ENCODE measurements around the gene ALDH2. TPM values are rescaled to one million over a fixed set of nuclear protein-coding genes. Genes with fewer than 3 reads are reported as not detected.

The ALDH2 gene
- polyA plus RNA-seq, 1 donor (not counting 4 experiments of a cell fraction or from before 2014, with no cell fraction given): 33.8 TPM

DNA sequence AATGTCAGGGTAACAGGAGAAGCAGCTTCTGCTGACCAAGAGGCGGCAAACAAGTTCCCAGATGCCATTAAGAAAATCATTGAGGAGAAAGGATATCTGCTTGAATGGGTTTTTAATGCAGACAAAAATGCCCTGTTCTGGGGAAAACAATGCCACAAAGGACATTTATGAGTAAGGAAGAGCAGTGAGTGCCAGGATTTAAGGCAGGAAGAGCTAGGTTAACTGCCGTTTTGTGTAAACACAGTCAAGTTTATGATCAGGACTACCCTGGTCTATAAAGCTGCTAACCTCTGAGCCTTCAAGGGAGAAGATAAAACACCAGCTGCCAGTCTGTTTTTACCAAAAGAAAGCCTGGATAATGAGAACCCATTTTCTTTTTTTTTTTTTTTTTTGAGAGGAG is 83.8 kb downstream of the ALDH2 start:
- H3K79me2 ChIP-seq (ENCODE audit: control insufficient read depth, insufficient read depth, low read length): peaks cover 90% of the 10 kb centered on the region
- TF ChIP-seq, protein P1, sequence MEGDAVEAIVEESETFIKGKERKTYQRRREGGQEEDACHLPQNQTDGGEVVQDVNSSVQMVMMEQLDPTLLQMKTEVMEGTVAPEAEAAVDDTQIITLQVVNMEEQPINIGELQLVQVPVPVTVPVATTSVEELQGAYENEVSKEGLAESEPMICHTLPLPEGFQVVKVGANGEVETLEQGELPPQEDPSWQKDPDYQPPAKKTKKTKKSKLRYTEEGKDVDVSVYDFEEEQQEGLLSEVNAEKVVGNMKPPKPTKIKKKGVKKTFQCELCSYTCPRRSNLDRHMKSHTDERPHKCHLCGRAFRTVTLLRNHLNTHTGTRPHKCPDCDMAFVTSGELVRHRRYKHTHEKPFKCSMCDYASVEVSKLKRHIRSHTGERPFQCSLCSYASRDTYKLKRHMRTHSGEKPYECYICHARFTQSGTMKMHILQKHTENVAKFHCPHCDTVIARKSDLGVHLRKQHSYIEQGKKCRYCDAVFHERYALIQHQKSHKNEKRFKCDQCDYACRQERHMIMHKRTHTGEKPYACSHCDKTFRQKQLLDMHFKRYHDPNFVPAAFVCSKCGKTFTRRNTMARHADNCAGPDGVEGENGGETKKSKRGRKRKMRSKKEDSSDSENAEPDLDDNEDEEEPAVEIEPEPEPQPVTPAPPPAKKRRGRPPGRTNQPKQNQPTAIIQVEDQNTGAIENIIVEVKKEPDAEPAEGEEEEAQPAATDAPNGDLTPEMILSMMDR (optimal IDR thresholded peaks at IDR 0.05 in 1 of 3, IDR thresholded peaks at IDR 0.05 in 1 of 3, conservative IDR thresholded peaks at IDR 0.05 in 1 of 3; ENCODE audit: extremely low read depth in 1 of 3, insufficient read depth in 2 of 3, low read length in 3 of 3): no peak
- TF ChIP-seq EZH2 (IDR thresholded peaks at IDR 0.05; ENCODE audit: low read length): no peak
- H3K27me3 ChIP-seq (ENCODE audit: control insufficient read depth, extremely low read depth, insufficient read depth, low read length): no peaks in the 10 kb centered on the region
- H4K20me1 ChIP-seq (ENCODE audit: control insufficient read depth, extremely low read depth, insufficient read depth, low read length): no peaks in the 10 kb centered on the region
- peaks cover 6% of the 10 kb centered on the region in 2 experiments for H3K36me3 ChIP-seq (ENCODE audit: control insufficient read depth in 2 of 2, extremely low read depth in 1 of 2, insufficient read depth in 2 of 2, low read length in 2 of 2)
- no peak overlapping the region for H3K4me3 ChIP-seq (ENCODE audit: control insufficient read depth in 2 of 3, extremely low read depth in 1 of 3, insufficient read depth in 2 of 3, low read depth in 1 of 3, low read length in 3 of 3)
- no peak overlapping the region for H3K4me2 ChIP-seq (ENCODE audit: control insufficient read depth, extremely low read depth, insufficient read depth, low read depth, low read length)
- no peak overlapping the region for H2AFZ ChIP-seq (ENCODE audit: control insufficient read depth, low read length)
- no peaks in the 10 kb centered on the region for H3K9me3 ChIP-seq (ENCODE audit: control insufficient read depth, low read depth, low read length)
- H3K4me1 ChIP-seq (ENCODE audit: control insufficient read depth, extremely low read depth, insufficient read depth, low read length): no peaks in the 10 kb centered on the region
- DNase-seq (ENCODE audit: low read depth, low spot score): no peak
- H3K27ac ChIP-seq (ENCODE audit: control insufficient read depth, insufficient read depth, low read length): no peak overlapping the region
- H3K9ac ChIP-seq (ENCODE audit: control insufficient read depth, extremely low read depth, insufficient read depth, low read length): no peak overlapping the region
- dilution Hi-C loops (cut with MboI; ENCODE audit: extremely low pct_ligation_motif_present, low sequenced_read_pairs): no loop called here
- FAIRE-seq: no peak
- H3K9me1 ChIP-seq (ENCODE audit: control insufficient read depth, extremely low read depth, insufficient read depth, low read length): no peaks in the 10 kb centered on the region

- Histone ChIP-seq H3K9ac (ENCODE audit: control insufficient read depth, extremely low read depth, insufficient read depth, low read length) (no peak overlapping the region), H3K4me1 (ENCODE audit: control insufficient read depth, extremely low read depth, insufficient read depth, low read length) (no peaks in the 10 kb centered on the region), H3K79me2 (ENCODE audit: control insufficient read depth, insufficient read depth, low read length) (peaks cover 86% of the 10 kb centered on the region), H3K9me1 (ENCODE audit: control insufficient read depth, extremely low read depth, insufficient read depth, low read length) (no peaks in the 10 kb centered on the region), H3K4me2 (ENCODE audit: control insufficient read depth, extremely low read depth, insufficient read depth, low read depth, low read length) (no peak overlapping the region), H3K27me3 (ENCODE audit: control insufficient read depth, extremely low read depth, insufficient read depth, low read length) (no peaks in the 10 kb centered on the region), H3K9me3 (ENCODE audit: control insufficient read depth, low read depth, low read length) (no peaks in the 10 kb centered on the region), H4K20me1 (ENCODE audit: control insufficient read depth, extremely low read depth, insufficient read depth, low read length) (no peaks in the 10 kb centered on the region), H3K36me3 (ENCODE audit: control insufficient read depth in 2 of 2, extremely low read depth in 1 of 2, insufficient read depth in 2 of 2, low read length in 2 of 2) (no peaks in the 10 kb centered on the region), H2AFZ (ENCODE audit: control insufficient read depth, low read length) (no peak overlapping the region), H3K4me3 (ENCODE audit: control insufficient read depth in 2 of 3, extremely low read depth in 1 of 3, insufficient read depth in 2 of 3, low read depth in 1 of 3, low read length in 3 of 3) (no peak overlapping the region), H3K27ac (ENCODE audit: control insufficient read depth, insufficient read depth, low read length) (no peak overlapping the region)
- TF ChIP-seq, protein P1 (optimal IDR thresholded peaks at IDR 0.05 in 1 of 3, IDR thresholded peaks at IDR 0.05 in 1 of 3, conservative IDR thresholded peaks at IDR 0.05 in 1 of 3; ENCODE audit: extremely low read depth in 1 of 3, insufficient read depth in 2 of 3, low read length in 3 of 3): no peak
- no peak for TF ChIP-seq EZH2 (IDR thresholded peaks at IDR 0.05; ENCODE audit: low read length)
- FAIRE-seq: no peak
- DNase-seq (ENCODE audit: low read depth, low spot score): no peak
- dilution Hi-C loops (cut with MboI; ENCODE audit: extremely low pct_ligation_motif_present, low sequenced_read_pairs): no loop called here
Observed at GRCh38 chr12:111858186-111858585, 91.5 kb downstream of the ALDH2 start.

Measured in keratinocyte (primary cell).